CD1c-positive myeloid dendritic cell (primary cell): Measurements from ENCODE around the gene ZNF664.

Experiments used
- DNase-seq: peaks from one replicate; pipeline ENCODE4 v3.0.0-alpha.2; 2016; ENCODE audit errors: extremely low spot score

Gene ZNF664

DNA sequence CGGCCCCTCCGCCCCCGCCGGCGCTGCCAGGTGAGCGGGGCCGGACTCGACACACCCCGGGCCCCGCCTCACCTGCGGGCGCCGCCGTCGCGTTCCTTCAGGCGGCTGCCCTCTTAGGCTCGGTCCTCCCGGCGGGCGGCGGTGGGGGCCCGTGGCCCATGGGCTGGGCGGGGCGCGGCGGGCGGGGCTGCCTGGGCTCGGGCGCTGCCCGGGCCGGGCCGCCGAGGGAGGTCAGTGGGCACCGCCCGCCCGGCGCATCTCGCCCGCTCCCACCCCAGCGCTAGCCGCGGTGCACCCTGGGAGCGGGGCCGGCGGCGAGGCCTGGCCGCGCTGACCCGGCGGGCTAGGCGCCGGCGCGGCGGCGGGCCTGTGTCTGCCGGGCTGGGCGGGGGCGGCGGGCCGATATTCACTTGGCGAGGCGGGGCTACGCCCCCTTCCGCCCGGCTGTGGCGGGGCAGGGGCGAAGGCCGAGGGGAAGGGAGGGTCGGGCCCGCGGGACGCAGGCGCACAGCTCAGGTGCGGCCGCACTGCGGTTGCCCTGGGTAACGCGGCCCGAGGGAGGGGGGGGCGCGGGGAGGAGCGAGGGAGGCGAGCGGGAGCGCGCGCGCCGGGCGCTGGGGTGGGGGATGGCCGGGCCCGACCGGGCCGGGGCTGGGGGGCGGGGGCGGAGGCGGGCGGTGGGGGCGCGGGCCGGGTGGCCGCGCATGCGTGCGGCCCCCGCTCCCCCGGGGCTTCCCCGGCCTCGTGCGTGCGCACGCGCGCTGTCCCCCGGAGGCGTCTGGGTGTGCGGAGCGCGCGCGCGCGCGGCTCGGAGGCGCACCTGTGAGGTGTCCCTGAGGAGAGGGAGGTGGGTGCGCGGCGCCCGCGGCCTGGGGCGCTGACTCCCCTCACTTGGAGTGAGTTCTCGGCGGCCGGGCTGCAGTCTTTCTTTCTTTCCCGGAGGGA, at the start of gene ZNF664, which contains the start of gene CCDC92:
Gene ZNF664 (plus strand): TSS at position 759 of the 945 bp plus-strand sequence. CDS start 38,930 bp downstream, outside the sequence.
Gene CCDC92 (minus strand): TSS at position 375 of the 945 bp plus-strand sequence. CDS start 28,526 bp downstream, outside the sequence.
- peak; percentile 90 for DNase-seq

DNA sequence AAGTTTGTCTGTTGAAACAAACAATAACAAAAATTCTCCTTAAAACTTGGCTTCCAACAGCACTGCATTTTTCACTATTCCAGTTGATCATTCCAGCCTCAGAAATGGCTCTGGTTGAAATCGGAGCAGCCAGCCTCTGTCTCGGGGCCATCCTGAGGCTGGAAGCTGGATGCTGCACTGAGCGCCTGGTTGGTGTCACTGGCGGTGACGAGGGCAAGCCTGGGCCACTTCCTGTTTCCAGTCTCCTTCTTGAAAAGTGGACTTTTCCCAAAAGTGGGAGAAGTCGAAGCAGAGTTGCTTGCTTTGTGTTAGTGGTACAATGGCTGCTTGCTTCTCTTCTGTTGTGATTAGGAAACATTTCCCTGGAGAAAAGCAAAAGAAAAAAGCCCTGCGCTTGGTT, 49.1 kb upstream of the ZNF664 start:
- no peak for DNase-seq

DNA sequence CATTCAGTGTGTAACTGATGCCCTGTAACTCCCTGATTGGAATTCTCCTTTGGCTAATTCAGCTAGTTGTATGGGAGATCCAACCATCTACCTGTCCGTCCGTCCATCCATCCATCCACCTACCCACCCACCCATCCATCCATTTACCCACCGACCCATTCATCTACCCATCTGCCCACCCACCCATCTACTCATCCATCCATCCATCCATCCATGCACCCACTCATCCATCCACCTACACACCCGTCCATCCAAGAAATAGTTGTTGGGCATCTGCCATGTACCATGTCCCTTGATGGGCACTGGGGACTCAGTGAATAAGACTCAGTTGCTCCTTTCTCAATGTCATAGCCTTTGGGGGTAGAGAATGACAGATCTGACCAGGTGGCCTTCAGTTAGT, 48.5 kb upstream of the ZNF664 start:
- DNase-seq: no peak

DNA sequence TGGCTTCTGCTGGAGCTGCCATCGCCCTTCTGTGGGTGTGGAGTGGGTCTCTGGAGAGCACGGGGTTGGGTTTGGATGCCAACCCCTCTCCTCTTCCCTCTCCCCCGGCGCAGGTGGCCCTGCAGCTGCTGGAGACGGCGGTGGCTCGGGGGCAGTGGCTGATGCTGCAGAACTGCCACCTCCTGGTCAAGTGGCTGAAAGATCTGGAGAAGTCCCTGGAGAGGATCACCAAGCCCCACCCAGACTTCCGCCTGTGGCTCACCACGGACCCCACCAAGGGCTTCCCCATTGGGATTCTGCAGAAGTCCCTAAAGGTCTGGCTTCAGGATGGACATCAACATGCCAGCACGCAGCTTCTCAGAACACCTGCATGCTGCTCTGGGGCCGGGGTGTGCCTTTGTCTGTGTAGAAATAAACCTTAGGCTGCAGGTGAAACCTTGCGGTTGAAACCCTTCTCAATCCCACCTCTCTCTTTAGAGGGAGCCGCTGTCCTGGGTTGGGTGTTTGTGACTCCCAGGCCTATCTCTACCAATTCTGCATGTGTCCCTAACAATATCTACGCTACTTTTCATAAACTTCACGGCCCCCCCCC, 44.6 kb upstream of the ZNF664 start:
- no peak for DNase-seq

DNA sequence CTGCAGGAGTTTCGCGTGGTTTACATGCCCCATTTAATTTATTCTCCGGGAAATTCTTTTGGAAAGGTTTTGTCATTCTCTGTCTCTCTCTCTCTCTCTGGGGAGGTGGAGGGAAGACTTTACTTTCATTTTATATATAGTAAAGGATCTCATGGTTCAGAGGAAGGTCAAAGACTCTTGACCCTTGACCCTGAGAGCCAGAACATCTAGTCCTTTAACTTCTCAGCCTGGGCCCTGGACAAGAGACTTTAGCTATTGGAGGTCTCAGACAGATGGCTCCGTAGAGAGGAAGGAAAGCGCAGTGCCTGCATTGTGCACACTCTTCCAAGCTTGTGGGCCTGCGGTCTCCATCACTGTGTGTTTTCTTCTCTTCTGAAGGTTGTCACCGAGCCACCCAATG, 44.1 kb upstream of the ZNF664 start:
- no peak for DNase-seq

DNA sequence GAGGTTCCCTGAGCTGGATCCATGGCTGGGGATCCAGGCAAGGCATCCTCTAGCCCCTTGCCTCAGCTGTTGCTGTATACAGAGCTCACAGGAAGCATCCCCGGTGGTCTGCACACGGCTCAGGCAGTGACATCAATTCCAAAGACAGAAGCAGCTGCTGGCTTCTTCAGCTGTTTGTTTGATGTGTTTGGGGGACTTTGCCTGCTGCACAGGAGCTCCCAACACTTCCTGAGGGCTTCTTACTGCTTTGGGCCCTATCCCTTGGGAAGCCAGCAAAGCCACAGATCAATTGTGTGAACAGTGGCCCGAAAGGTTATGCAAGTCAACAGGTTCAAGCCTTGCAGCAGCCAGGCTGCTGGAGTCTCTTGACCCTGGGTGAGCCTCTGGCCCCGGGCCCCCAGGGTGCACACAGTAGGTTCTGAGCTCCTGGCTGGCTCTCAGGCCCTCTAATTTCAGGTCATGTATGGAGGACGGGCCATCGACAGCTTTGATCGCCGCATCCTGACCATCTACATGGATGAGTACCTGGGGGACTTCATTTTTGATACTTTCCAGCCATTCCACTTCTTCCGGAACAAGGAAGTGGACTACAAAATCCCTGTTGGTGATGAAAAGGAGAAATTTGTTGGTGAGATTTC, 43.0 kb upstream of the ZNF664 start:
- no peak for DNase-seq

DNA sequence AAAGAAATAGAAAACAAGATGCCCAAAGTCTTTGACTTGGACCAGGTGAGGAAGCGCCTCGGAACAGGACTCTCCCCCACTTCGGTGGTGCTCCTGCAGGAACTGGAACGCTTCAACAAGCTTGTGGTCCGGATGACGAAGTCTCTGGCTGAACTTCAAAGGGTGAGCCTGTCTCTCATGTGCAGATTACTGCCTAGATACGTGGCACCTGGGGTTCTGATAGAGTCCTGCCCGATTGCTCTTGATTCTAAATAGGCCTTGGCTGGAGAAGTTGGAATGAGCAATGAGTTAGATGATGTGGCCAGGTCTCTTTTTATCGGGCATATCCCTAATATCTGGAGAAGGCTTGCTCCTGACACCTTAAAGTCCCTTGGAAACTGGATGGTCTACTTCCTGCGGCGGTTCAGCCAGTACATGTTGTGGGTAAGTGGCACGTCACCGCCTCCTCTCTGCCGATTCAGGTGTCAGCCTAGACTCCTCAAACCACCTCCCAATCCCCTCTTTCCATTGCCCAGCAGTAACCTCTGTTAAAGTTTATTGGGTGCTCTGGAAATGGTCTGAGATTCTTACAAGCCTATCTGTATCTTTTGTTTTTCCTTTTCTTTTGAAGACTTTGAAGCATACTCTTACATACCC, 41.2 kb upstream of the ZNF664 start:
- no peak for DNase-seq

DNA sequence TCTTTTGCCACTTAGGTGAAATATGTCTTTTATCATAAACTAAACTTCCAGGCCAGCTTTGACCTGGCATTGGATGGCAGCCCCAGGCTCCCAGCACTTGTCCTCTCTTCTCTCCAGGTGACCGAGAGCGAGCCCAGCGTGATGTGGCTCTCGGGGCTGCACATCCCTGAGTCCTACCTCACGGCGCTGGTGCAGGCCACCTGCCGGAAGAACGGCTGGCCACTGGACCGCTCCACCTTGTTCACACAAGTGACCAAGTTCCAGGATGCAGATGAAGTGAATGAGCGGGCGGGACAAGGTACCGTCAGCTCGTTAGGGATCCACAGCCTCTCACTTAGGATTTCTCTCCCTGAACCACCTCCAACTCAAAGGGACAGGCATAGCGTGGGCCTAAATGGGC, 39.8 kb upstream of the ZNF664 start:
- DNase-seq: no peak

DNA sequence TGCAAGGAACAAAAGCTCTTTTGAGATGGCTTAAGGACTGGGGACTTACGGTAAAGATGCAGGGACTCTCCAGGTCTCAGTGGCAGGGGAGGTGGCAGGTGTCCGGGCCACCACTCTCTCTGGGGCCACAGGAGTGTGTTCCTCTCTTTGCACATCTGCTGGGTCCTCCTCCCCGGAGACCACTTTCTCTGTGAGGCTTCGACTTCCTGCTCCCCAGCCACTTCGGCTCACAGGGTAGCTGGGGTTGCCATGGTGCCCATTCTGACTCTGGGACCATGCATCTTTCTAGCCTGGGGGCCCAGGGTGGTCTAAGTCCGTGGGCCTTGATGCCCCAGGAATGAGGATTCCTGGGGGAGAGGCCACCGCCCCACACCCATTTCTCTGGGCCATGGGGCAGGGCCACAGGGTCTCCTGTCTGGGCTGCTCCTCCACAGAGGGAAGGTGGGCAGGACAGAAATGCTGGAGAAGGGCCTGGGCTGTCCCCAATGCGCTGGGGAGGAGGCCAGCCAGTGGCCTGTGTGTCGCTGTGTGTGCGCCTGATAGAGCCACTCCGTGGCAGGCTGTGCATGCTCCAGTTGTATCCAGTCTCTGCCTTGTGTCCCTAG, 38.9 kb upstream of the ZNF664 start:
- DNase-seq: no peak

DNA sequence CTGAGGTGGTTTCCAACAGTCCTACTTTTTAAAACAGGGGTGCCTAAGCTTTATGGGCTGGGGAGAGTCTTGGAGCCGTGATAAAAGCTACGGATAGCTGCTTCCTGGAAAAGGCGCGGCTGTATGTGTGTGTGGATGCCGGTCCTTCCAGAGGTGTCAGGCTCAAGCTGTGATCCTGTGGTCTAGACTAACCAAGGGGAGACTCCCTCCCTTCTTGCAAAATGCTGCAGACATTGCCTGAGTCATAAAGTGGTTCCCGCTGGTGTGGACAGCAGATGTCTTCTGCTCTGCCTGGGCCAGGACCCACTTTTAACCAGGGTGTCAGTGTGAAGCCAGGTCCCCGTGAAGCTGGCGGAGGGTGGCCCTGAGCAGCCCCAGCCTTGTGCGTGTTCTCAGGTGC, 38.2 kb upstream of the ZNF664 start:
- DNase-seq: no peak

DNA sequence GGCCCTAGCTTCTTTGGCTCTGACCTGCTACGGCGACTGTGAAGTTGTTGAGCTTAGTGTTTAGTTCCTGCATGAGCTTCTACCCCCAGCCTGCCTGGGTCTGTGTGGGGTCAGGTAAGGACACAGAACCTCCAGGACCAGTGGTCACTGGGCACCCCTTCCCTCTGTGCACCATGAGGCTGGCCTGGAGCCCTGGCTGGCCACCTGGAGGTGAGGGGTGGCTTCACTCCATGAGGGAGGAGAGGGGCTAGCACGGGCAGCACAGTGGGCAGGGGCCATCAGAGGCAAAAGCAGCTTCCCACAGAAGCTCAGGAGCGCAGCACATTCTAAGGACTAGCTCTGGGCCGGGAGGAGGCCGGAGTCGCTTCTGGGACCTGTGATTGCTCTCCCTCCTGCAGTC, 37.1 kb upstream of the ZNF664 start:
- DNase-seq: no peak

DNA sequence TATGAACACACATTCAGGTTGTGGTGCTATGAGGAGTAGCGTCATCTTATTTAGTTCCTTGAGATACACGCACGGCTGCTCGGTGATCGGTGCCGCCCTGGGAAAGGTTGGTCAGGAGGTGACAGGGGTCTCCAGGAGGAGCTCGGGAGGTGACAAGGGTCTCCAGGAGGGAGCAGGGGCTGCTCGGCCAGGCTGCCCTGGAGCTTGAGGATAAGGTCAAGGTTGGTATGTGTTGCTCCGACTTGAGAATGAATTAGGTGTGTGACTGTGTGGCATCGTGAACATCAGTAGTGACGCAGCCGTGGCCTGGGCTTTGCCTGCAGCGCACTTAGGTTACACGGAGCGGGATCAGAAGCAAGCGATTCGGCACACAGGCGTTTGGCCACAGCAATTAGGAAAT, 36.5 kb upstream of the ZNF664 start:
- DNase-seq: no peak

DNA sequence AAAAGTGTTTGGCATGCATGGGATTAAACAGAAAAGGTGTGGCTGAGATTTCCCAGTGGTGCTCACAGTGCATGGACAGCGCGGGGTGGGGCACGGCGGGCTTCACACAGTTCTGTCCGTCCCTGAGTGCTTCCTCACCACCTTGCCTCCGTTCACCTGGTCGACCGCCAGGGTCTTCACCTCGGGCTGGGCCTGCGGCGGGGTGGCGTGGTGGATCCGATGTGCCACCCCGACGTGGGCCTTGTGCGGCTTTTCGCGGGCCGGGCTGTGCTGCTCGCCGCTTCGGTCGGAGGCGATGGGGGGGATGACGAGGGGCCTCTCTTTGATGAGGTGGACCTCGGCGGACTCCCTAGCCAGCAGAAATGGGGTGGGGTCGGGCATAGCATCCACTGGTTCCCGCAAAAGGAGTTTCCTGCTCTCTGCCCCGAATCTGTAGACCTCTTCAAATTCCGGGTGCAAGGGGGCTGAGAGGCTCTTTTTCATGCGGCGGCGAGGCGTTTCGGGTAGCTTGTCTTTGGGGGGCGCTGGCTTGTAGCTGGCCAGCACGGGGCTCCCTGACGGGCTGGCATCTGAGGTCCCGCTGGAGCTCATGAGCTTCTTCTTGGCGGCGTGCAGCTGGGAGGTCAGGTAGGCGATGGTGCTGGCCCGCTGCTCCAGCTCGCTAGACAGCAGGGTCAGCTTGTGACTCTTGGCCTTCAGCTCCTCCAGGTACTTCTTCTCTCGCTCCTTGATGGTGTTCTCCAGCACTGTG, 35.9 kb upstream of the ZNF664 start:
- no peak for DNase-seq

DNA sequence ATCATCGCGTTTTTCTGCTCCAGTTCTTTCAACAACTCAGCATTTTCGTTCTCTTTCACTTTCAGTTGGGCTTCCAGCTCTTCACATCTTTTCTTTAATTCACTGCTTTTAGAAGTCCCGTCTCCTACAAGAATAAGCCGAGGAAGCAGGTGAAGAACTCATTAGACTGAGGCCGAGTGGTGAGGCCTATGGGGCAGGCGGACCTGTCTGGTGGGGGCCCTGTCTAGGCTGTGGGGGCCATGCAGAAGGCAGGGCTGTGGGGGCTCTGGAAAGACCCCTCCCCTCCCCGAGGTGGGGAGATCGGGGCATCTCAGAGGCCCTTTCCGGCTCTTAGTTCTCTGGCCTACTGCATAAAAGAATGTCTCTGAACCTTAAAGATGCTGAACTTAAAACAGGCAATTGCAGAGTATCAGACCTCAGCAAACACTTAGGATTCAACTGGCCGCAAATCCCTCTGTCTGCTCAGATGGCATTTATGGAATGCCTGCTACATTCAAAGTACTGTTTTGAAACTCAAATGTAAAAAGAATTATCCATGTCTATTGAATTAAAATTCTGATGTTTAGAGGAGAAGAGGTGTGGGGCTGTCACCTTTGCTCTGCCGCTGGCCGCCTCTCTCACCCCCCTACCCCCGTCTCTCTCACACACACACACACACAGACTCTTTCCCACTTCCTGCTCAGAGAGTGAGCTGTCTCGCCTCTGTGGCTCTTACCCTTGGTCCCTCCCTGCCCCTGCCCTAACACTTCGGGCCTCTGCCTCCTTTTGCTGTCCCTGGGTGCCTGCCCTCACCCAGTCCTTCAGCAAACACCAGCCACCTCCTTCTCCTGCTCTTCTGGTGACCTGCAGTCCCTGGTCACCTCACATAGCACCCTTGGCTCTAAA, 35.1 kb upstream of the ZNF664 start:
- DNase-seq: peak; percentile 8

DNA sequence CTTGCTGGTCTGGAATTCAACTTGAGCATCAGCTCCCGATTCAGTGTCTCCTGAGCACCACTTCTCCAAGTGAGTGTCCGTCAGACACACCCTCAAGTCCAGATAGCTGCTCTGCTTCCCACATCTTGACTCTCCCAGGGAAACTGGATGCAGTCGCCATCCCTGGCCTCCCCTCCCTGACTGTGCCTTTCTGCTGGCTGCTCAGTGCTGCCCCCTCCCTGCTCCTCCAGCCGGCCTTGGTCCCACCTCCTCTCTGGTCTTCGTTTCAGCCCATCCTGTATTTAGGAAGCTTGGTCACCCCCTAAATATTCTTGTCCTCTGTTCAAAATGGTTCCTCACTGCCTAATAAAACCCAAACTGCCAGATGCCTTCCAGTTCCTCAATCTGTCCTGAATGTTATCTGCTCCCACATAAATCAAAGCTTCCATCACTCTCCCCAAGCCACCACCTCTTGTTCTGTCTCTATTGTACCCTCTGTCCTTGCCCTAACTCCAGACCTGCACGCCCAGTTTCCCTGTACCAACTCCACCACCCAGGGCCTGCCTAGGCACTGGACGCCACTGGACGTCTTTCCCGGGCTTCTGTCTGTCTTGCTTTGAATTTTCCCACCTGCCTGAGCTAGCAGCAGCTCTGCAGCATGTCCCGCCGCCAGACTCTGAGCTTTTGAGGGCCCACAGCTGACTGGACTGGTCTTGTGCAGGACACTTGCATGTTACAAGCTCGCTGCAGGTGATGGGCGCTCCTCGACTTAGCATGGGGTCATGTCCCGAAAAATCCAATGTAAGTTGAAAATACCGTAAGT, 34.1 kb upstream of the ZNF664 start:
- no peak for DNase-seq

DNA sequence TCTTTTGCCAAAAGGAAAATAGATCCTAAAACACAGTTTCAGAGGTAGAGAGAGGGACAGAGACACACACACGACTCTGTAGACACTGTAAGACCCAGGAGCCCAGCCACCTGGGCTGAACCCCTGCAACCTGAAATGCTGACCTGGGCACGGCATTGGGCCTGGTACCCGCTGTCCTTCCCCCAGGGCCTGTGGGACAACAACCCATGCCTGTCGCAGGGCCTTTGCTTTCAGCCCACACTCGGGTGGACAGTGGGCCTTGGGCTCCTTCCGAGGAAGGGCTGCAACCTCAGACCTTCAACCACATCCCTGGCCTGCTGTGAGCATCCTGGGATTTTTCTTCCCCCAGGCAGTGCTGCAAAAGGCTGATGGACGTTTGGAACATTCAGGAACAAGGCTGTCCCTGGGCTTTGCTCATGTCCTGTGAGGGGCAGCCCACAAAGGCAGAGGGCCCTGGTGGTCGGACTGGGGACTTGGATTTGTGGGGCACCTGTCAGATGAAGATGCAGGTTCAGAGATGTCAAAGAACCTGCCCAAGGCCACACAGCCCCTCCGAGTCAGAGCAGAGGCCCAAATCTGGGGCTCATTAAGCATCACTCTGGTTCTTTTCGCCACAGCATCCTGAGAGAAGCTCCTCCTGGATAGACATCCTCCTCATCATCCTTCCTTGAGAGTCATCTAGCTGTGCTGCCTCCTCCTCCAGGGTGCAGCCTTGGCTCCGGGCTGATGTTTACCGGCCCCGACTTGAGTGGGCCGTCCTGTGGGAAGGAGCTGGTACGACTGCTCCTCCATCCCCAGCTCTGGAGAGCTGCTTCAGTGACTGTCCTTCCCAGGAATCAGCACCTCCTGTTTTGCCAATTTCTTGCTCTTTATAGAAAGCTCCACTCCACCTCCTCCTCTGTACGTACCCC, 33.0 kb upstream of the ZNF664 start:
- no peak for DNase-seq

DNA sequence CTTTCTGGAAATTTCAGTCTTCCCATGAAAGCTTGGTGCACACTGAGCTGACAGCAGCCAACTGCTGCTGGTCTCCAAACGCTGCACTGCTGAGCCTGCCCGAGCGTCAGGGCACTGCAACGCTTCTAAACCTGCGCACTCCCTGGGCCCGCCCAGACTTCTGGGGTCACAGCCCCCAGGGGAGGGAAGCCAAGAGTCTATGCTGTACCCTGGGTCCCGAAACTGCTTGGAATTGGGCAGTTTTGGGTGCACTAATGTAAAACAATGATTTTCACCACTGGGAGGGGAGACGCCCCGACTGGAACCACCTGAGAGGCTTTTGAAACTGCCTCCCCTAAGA, 32.4 kb upstream of the ZNF664 start:
- no peak for DNase-seq

DNA sequence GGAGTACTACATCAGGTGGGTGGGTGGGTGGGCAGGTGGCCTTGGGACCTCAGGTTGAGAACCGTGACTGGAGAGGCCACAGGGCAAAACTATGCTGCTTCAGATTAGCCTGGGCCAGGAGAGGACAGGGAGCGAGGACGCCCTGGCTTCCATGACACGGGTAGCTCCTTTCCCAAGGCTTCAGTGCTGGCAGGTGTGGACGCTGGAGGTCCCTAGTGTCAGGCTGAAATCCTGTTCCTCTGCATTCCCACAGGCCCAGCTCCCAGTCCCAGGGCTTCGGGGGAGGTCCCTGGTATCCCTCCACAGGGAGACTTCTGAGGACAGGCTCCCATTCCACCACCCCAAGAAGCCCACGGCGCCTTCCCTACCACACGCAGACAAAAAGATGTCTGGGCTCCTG, 32.0 kb upstream of the ZNF664 start:
- DNase-seq: no peak
